ENCODE results near the gene SFMBT1.

- TF ChIP-seq CTCF (conservative IDR thresholded peaks at IDR 0.05 in 1 of 2, IDR thresholded peaks at IDR 0.05 in 1 of 2; ENCODE audit: extremely low read depth in 1 of 2, insufficient read depth in 1 of 2, low read depth in 1 of 2, low read length in 2 of 2) (no peak), EZH2 (IDR thresholded peaks at IDR 0.05; ENCODE audit: borderline replicate concordance, low read length) (no peak)
These were observed 38.1 kb upstream of the SFMBT1 start for GRCh38 chr3:53083949-53084309.

Data from mammary epithelial cell (primary cell).